Measurements from ENCODE around the gene CHCHD1.
A peak's percentile ranks its signal among the peaks of the same experiment; 100 is the strongest.
"Not testable (repeated sequence)": the region's sequence is repeated elsewhere in the genome, so short reads cannot be mapped to it uniquely, and the experiment has no call there.

The CHCHD1 gene

DNA sequence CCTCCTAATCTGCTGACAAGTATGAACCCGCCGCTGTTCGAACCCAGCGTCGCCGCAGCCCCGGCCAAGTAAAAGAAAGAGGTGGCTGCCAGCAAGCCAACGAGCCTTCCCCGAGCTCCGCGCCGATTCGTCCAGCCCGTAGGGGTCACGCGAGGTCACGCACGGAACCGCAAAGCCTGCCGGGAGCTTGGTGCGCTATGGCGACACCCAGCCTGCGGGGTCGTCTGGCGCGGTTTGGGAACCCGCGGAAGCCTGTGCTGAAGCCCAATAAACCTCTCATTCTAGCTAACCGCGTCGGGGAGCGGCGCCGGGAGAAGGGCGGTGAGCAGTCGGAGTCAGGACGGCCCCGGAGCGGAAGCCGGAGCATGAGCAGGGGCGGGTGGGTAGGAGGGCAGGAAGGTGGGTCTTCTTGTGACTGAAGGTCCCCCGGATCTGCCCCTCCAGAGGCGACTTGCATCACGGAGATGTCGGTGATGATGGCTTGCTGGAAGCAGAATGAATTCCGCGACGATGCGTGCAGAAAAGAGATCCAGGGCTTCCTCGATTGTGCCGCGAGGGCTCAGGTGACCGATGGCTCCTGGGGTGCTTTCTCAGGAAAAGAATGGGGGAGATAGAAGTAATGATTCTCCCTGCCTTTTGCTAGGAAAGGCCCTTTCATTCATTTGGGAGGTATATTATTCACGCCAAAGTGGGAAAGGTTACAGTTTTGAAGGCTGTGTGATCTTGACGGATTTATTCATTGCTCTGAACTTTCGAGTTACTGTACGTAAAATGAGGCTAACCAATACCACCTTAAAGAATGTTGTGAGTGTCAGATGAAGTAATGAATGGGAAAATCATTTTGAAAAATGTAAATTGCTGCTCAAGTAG, at the start of gene CHCHD1:
CHCHD1 (plus strand) TSS at position 170 of the 870 bp plus-strand sequence; CDS start at position 198, 28 bp downstream.
- Histone ChIP-seq H3K36me3 (ENCODE audit: insufficient read depth, low read length) (no peaks in the 10 kb centered on the region), H3K27ac (ENCODE audit: low read depth, low read length) (peak within 1 kb of the TSS; percentile 38), H3K9me3 (ENCODE audit: low read length) (no peaks in the 10 kb centered on the region), H3K4me1 (ENCODE audit: insufficient read depth, low read length) (peaks cover 38% of the 10 kb centered on the region), H3K27me3 (ENCODE audit: control insufficient read depth in 1 of 2, insufficient read depth in 2 of 2, low read length in 2 of 2) (no peaks in the 10 kb centered on the region), H3K4me3 (ENCODE audit: low read depth in 1 of 2, low read length in 2 of 2) (peak within 1 kb of the TSS; percentile 22 to 93), H3K9ac (ENCODE audit: low read length) (peak within 1 kb of the TSS; percentile 83)

DNA sequence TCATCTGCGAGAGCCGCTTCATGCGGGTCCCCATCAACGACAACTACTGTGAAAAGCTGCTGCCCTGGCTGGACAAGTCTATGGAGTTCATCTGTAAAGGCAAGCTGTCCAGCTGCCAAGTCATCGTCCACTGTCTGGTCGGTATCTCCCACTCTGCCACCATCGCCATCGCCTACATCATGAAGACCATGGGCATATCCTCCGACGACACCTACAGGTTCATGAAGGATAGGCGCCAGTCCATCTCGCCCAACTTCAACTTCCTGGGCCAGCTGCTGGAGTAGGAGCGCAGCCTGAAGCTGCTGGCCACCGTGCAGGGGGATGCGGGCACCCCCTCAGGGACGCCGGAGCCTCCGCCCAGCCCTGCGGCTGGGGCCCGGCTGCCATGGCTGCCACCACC, 49.4 kb upstream of the CHCHD1 start:
- Histone ChIP-seq H3K4me3 (ENCODE audit: low read depth in 1 of 2, low read length in 2 of 2) (no peak overlapping the region), H3K9ac (ENCODE audit: low read length) (no peak overlapping the region), H3K4me1 (ENCODE audit: insufficient read depth, low read length) (peaks cover 7% of the 10 kb centered on the region), H3K27ac (ENCODE audit: low read depth, low read length) (no peak overlapping the region), H3K36me3 (ENCODE audit: insufficient read depth, low read length) (peaks cover 9% of the 10 kb centered on the region), H3K27me3 (ENCODE audit: control insufficient read depth in 1 of 2, insufficient read depth in 2 of 2, low read length in 2 of 2) (no peaks in the 10 kb centered on the region), H3K9me3 (ENCODE audit: low read length) (no peaks in the 10 kb centered on the region)

DNA sequence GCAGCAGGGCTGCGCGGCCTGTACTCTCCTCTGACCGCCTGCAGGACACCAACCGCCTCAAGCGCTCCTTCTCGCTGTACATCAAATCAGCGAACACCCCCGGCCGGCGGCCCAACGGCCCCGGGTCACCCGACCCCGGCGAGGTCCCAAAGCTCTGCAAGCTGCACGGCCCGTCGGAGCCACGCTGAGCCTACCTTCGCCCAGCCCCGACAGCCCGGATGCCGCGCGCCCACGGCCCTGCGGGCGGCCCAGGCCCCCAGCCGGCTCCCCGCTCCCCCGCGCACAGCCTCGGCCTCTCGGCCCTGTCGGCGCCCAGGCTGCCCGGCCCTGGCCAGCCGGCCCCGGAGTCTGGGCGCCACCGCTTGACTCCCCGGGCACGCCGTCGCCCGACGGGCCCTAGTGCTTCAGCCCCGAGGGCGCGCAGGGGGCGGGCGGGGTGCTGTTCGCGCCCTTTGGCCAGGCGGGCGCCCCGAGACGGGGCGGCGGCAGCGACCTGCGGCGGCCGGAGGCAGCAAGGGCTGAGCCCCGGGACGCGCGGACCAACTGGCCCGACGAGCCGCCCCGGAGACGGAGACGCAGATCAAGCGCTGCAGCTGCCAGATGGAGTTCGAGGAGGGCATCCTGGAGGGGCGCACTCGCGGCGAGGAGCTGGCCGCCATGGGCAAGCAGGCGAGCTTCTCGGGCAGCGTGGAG, 48.8 kb upstream of the CHCHD1 start:
- H3K27me3 ChIP-seq (ENCODE audit: control insufficient read depth in 1 of 2, insufficient read depth in 2 of 2, low read length in 2 of 2): no peaks in the 10 kb centered on the region
- H3K4me1 ChIP-seq (ENCODE audit: insufficient read depth, low read length): peaks cover 7% of the 10 kb centered on the region
- H3K9me3 ChIP-seq (ENCODE audit: low read length): no peaks in the 10 kb centered on the region
- no peak overlapping the region for H3K9ac ChIP-seq (ENCODE audit: low read length)
- no peak overlapping the region for H3K4me3 ChIP-seq (ENCODE audit: low read depth in 1 of 2, low read length in 2 of 2)
- H3K27ac ChIP-seq (ENCODE audit: low read depth, low read length): no peak overlapping the region
- peaks cover 11% of the 10 kb centered on the region for H3K36me3 ChIP-seq (ENCODE audit: insufficient read depth, low read length)

DNA sequence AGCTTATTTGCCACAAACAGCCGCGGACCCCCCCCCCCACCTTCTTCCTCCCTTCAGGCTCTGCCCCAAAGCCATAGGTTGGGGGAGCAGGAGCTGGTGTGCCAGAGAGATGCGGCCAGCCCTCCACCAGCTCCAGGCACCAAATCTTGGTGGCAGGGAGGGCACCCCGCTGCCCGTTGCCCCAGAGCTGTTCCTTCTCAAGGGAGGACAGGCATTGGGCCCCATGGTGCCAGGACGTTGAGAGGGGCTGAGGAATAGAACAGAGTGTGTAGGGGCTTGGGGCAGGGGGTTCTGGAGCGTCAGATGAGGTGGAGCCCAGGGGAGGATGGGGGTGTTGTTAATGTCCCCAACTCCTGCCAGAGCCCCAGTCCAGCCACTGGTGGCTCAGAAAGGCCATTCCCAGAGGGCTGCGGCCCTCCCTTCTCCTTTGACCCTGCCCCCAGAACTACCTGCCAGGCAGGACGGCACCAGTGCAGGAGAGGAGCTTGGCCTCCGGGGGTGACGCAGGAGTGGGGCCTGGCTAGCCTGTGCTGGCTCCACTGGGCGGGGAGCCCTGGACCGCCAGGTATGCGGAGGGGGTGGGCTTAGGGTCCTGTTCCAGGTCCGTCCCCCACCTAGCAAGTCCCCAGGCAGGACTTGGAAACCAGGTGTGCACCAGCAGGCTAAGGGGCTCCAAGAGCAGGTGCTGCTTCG, 47.7 kb upstream of the CHCHD1 start:
- Histone ChIP-seq H3K27ac (ENCODE audit: low read depth, low read length) (no peak overlapping the region), H3K4me3 (ENCODE audit: low read depth in 1 of 2, low read length in 2 of 2) (no peak overlapping the region), H3K9me3 (ENCODE audit: low read length) (no peaks in the 10 kb centered on the region), H3K27me3 (ENCODE audit: control insufficient read depth in 1 of 2, insufficient read depth in 2 of 2, low read length in 2 of 2) (no peaks in the 10 kb centered on the region), H3K4me1 (ENCODE audit: insufficient read depth, low read length) (peaks cover 7% of the 10 kb centered on the region), H3K9ac (ENCODE audit: low read length) (no peak overlapping the region), H3K36me3 (ENCODE audit: insufficient read depth, low read length) (peaks cover 11% of the 10 kb centered on the region)

DNA sequence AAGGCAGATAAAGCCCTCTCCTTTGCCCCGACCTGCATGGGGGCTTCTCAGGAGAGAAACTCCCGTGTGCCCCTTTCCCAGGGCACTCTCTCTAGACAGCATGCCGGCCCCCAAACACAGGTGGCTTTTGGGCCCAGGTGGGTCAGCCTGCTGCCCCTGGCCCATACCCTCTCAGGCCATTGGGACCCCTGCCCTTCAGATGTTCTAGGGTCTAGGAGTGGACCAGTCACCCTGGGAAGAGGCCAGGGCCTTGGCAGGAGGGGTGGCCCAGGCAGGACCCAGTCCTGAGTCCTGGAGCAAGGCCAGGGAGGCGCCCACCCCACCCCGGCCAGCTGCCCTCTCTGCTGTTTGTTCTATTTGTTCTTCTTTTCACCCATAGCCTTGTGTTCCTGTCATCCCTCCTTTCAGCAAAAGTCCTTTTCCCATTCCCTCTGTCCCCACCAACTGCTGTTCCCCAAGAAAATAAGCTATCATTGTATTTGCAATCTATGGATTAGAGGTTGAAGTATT, 47.0 kb upstream of the CHCHD1 start:
- Histone ChIP-seq H3K4me1 (ENCODE audit: insufficient read depth, low read length) (peaks cover 7% of the 10 kb centered on the region), H3K9me3 (ENCODE audit: low read length) (no peaks in the 10 kb centered on the region), H3K27ac (ENCODE audit: low read depth, low read length) (no peak overlapping the region), H3K36me3 (ENCODE audit: insufficient read depth, low read length) (peaks cover 11% of the 10 kb centered on the region), H3K4me3 (ENCODE audit: low read depth in 1 of 2, low read length in 2 of 2) (no peak overlapping the region), H3K9ac (ENCODE audit: low read length) (no peak overlapping the region), H3K27me3 (ENCODE audit: control insufficient read depth in 1 of 2, insufficient read depth in 2 of 2, low read length in 2 of 2) (no peaks in the 10 kb centered on the region)

DNA sequence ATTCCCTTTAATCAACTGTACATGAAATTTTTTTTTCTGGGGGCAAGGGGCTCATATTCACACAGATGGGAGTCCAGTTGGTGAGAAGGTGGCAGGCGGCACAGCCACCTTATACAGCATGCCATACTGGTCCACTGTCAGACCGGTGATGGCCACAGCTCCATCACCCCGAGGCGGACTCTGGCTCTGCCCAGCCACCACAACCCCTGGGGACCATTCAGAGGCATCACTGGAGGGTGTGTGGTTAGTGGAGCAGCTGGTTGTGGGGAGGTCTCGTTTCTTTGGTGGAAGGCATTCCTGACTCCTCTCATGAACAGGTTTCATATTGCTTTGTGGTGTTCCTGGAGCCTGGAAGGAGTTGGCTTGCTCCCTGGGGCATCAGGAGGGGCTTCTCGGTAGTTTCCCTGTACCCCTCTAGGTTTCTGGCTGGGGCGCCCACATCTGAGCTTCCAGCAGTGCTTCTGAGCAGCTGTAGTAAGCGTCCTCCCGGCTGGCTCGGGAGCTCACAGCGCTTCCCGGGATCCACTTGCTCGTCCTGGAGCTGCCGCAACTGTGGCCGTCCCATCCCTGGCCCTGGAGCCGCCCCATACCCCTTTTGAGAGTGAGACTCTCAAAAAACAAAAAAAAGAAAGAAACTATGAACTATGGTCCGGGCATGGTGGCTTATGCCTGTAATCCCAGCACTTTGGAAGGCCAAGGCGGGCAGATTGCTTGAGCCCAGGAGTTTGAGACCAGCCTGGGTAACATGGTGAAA, 41.2 kb upstream of the CHCHD1 start:
- peaks cover 24% of the 10 kb centered on the region for H3K4me1 ChIP-seq (ENCODE audit: insufficient read depth, low read length)
- not testable (repeated sequence) for H3K4me3 ChIP-seq (ENCODE audit: low read depth in 1 of 2, low read length in 2 of 2); H3K9ac ChIP-seq (ENCODE audit: low read length); H3K36me3 ChIP-seq (ENCODE audit: insufficient read depth, low read length); H3K9me3 ChIP-seq (ENCODE audit: low read length); H3K27ac ChIP-seq (ENCODE audit: low read depth, low read length); H3K27me3 ChIP-seq (ENCODE audit: control insufficient read depth in 1 of 2, insufficient read depth in 2 of 2, low read length in 2 of 2)

DNA sequence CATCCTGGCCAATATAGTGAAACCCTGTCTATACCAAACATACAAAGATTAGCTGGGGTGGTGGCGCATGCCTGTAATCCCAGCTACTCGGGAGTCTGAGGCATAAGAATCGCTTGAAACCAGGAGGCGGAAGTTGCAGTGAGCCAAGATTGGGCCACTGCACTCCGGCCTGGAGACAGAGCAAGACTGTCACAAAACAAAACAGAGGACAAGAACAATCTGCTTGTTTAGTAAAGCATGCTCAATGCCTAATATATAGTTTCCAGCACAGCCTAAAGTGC, 39.5 kb upstream of the CHCHD1 start:
- H3K9ac ChIP-seq (ENCODE audit: low read length): no peak overlapping the region
- no peaks in the 10 kb centered on the region for H3K27me3 ChIP-seq (ENCODE audit: control insufficient read depth in 1 of 2, insufficient read depth in 2 of 2, low read length in 2 of 2)
- no peaks in the 10 kb centered on the region for H3K9me3 ChIP-seq (ENCODE audit: low read length)
- H3K36me3 ChIP-seq (ENCODE audit: insufficient read depth, low read length): peaks cover 7% of the 10 kb centered on the region
- H3K27ac ChIP-seq (ENCODE audit: low read depth, low read length): no peak overlapping the region
- H3K4me1 ChIP-seq (ENCODE audit: insufficient read depth, low read length): peaks cover 33% of the 10 kb centered on the region
- no peak overlapping the region for H3K4me3 ChIP-seq (ENCODE audit: low read depth in 1 of 2, low read length in 2 of 2)

DNA sequence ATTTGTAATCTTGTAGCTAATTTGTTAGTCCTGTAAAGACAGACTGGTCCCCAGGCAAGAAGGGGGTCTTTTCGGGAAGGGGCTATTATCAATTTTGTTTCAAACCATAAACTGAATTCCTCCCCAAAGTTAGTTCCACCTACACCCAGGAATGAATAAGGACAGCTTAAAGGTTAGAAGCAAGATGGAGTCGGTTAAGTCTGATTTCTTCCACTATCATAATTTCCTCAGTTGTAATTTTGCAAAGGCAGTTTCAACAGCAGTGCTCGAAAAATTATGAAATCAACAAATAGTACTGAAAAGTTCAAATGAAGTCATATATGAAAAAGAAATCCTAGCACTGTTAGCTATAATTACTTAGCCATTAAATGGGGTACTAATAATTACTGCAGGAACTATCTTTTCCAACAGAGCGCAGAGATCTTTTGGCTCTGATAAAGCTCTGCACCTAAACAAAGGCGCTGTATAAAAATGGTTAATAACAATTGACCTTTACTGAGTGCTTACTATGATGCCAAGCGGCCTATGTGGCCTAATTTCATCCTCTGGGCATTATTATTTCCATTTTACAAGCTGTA, 38.4 kb upstream of the CHCHD1 start:
- peak overlapping the region; percentile 91 for H3K27ac ChIP-seq (ENCODE audit: low read depth, low read length)
- H3K4me3 ChIP-seq (ENCODE audit: low read depth in 1 of 2, low read length in 2 of 2): peak overlapping the region; percentile 88 to 96
- peaks cover 33% of the 10 kb centered on the region for H3K4me1 ChIP-seq (ENCODE audit: insufficient read depth, low read length)
- H3K27me3 ChIP-seq (ENCODE audit: control insufficient read depth in 1 of 2, insufficient read depth in 2 of 2, low read length in 2 of 2): no peaks in the 10 kb centered on the region
- H3K9ac ChIP-seq (ENCODE audit: low read length): peak overlapping the region; percentile 91
- peaks cover 4% of the 10 kb centered on the region for H3K36me3 ChIP-seq (ENCODE audit: insufficient read depth, low read length)
- H3K9me3 ChIP-seq (ENCODE audit: low read length): no peaks in the 10 kb centered on the region

DNA sequence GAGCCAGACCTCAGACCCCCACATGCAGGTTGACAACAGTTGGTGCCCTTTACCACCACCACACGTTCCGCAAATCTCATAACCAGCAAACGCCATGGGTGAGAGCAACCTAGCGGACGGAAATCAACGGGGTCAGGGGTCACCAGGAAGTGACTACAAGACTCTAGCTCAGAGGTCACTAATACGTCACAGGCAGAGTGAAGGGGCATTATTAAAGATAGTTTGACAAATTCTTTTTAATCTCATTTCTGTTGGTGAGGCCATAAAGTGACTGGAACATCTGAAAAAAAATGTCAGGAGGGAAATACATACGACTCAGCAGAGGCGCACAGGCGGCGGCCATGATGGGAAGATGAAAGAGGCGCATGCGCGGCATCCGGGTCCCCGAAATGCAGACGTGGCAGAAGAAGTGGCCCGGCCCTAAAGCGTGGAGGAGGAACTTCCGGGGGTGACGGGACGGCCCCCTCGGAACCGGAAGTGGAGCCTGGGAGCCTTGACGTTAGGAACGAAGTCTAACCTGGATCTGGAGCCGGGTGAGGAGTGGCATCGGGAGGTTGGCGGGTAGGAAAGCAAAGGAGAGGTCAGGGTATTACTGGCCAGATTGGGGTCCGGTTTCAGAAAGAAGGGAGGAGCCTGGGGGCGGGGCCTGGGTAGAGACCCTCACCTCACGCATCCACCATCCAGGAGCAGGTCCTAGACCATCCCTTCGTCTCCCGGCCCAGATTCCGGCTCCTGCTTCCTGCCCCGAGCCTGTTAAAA, 37.8 kb upstream of the CHCHD1 start, which contains the start of gene SEC24C:
SEC24C (plus strand) TSS at position 468 of the 759 bp plus-strand sequence. CDS start 2,461 bp downstream, outside the sequence.
- Histone ChIP-seq H3K4me3 (ENCODE audit: low read depth in 1 of 2, low read length in 2 of 2) (peak within 1 kb of the TSS; percentile 88 to 96), H3K36me3 (ENCODE audit: insufficient read depth, low read length) (peaks cover 9% of the 10 kb centered on the region), H3K9me3 (ENCODE audit: low read length) (no peaks in the 10 kb centered on the region), H3K27ac (ENCODE audit: low read depth, low read length) (peak within 1 kb of the TSS; percentile 91), H3K27me3 (ENCODE audit: control insufficient read depth in 1 of 2, insufficient read depth in 2 of 2, low read length in 2 of 2) (no peaks in the 10 kb centered on the region), H3K4me1 (ENCODE audit: insufficient read depth, low read length) (peaks cover 37% of the 10 kb centered on the region), H3K9ac (ENCODE audit: low read length) (peak within 1 kb of the TSS; percentile 91)

DNA sequence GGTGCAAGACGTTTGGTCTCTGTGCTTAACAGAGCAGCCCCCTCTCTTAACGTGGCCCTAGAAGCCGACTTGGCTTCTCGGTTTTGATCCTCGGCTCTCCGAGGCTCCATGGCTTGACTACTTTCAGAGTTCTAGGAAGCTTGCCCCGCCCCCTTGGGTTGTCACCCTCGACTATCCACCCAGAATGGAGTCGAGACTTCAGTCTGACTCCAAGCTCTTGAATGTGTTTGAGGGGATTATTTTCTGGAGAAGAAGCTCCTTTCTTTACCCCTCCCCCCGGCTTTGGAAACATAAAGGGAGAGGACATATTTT, 37.2 kb upstream of the CHCHD1 start:
- H3K36me3 ChIP-seq (ENCODE audit: insufficient read depth, low read length): peaks cover 10% of the 10 kb centered on the region
- H3K4me1 ChIP-seq (ENCODE audit: insufficient read depth, low read length): peaks cover 38% of the 10 kb centered on the region
- no peaks in the 10 kb centered on the region for H3K9me3 ChIP-seq (ENCODE audit: low read length)
- no peaks in the 10 kb centered on the region for H3K27me3 ChIP-seq (ENCODE audit: control insufficient read depth in 1 of 2, insufficient read depth in 2 of 2, low read length in 2 of 2)
- peak overlapping the region; percentile 91 for H3K9ac ChIP-seq (ENCODE audit: low read length)
- H3K27ac ChIP-seq (ENCODE audit: low read depth, low read length): peak overlapping the region; percentile 91
- H3K4me3 ChIP-seq (ENCODE audit: low read depth in 1 of 2, low read length in 2 of 2): peak overlapping the region; percentile 88 to 96

Data from muscle layer of colon (tissue), 2 donors.